Tibial nerve (tissue), 4 donors: ENCODE data around the gene RXRB.

Source experiments
- EP300 ChIP-seq, 2 donors: sonication (generic); formaldehyde crosslinking; IDR thresholded peaks; one replicate each; pipeline ENCODE4 v1.6.1; 2017; ENCODE audit warnings: antibody characterized with exemption in 2 of 2, mild to moderate bottlenecking in 1 of 2
- POLR2A ChIP-seq, 2 donors: fragments of 450-650 bp; IDR thresholded peaks; one replicate each; pipeline ENCODE4 v1.6.1; 2017; ENCODE audit warnings: antibody characterized with exemption in 2 of 2, mild to moderate bottlenecking in 2 of 2, moderate library complexity in 2 of 2
- TF ChIP-seq, protein P1 (sequence below), 5 experiments: fragments of 200-600 bp in 3 of 5; fragments of 450-650 bp in 2 of 5; sonication (generic) in 3 of 5; IDR thresholded peaks; one replicate each; pipeline ENCODE4 v1.5.1; 2016 to 2019; ENCODE audit warnings: antibody characterized with exemption in 5 of 5, mild to moderate bottlenecking in 3 of 5, moderate library complexity in 2 of 5

DNA sequence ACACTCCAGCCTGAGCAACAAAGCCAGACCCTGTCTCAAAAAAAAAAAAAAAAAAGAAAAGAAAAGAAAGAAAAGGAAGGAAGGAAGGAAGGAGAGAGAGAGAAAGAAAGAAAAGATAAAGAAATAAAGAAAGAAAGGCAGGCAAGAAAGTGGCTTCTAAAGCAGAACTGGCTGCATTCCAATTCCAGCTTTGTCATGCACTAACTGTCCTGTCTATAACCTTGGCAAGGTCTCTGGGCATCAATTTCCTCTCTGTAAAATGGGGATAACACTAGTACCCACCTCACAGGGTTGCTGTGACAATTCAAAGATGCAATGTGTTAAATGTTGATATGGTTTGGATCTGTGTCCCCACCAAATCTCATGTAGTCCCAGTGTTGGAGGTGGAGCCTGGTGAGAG is 35.9 kb upstream of the RXRB start:
- TF ChIP-seq, protein P1, sequence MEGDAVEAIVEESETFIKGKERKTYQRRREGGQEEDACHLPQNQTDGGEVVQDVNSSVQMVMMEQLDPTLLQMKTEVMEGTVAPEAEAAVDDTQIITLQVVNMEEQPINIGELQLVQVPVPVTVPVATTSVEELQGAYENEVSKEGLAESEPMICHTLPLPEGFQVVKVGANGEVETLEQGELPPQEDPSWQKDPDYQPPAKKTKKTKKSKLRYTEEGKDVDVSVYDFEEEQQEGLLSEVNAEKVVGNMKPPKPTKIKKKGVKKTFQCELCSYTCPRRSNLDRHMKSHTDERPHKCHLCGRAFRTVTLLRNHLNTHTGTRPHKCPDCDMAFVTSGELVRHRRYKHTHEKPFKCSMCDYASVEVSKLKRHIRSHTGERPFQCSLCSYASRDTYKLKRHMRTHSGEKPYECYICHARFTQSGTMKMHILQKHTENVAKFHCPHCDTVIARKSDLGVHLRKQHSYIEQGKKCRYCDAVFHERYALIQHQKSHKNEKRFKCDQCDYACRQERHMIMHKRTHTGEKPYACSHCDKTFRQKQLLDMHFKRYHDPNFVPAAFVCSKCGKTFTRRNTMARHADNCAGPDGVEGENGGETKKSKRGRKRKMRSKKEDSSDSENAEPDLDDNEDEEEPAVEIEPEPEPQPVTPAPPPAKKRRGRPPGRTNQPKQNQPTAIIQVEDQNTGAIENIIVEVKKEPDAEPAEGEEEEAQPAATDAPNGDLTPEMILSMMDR (IDR thresholded peaks at IDR 0.05): no peak
- no peak for TF ChIP-seq POLR2A (IDR thresholded peaks at IDR 0.05)
- no peak for TF ChIP-seq EP300 (IDR thresholded peaks at IDR 0.05)
